GM18870 (cell line): Measurements from ENCODE around the gene ITPKC.
"Not testable (repeated sequence)": the region's sequence is repeated elsewhere in the genome, so short reads cannot be mapped to it uniquely, and the experiment has no call there.

Experiments used
- ATAC-seq: cut with Tn5 transposase; IDR thresholded peaks from one replicate; pipeline ENCODE4 v1.9.1; 2021; ENCODE audit warnings: moderate library complexity; ENCODE audit not compliant: unreplicated experiment

Gene ITPKC

DNA sequence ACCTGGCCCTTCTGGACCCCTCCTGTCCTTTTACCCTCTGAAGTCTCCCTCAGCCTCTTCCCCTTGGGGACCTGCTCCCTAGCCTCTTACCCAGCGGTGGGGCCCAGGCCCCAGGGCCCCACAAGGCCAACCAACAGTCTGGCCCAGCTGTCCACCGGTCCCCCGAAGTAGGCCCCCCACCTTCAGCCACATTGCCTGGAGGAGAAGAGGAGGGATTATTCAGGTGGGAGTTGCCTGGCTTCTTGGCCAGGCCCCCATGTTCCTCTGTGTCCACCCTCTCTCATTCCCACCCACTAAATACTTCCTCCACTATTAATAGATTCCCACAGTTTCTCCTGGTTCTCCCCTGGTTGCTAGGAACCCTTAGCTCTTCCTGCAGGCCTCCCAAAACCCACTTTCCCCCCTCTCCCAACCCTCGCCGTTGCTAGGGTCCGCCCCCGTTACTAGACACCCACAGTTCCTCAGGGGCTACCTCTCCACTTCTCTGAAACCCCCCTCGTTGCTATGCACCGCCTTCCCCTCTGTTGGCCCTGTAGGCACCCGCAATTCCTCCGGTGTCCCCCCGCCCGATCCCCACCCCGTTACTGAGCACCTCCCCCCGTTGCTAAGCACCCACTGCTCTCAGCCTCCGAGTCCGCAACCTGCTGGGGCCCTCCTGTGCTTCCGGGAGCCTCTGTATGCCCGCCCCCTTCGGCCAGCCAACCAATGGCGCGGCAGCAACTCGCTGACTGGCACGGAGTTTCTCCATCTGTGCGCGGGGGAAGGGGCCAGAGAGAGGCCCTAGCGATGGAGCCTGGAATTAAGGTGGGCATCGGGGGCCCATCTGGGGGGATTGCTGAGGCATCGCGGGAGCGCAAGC, 2.2 kb upstream of the ITPKC start:
- no peak for ATAC-seq

GRCh38 chr19:40716031-40716481, 856 bp upstream of the ITPKC start:
- no peak for ATAC-seq

DNA sequence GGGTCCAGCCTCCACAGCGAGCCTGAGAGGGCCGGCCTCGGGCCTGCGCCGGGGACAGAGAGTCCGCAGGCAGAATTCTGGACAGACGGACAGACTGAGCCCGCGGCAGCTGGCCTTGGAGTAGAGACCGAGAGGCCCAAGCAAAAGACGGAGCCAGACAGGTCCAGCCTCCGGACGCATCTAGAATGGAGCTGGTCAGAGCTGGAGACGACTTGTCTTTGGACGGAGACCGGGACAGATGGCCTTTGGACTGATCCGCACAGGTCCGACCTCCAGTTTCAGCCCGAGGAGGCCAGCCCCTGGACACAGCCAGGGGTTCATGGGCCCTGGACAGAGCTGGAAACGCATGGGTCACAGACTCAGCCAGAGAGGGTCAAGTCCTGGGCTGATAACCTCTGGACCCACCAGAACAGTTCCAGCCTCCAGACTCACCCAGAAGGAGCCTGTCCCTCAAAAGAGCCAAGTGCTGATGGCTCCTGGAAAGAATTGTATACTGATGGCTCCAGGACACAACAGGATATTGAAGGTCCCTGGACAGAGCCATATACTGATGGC, 490 bp downstream of the ITPKC start:
- no peak for ATAC-seq

DNA sequence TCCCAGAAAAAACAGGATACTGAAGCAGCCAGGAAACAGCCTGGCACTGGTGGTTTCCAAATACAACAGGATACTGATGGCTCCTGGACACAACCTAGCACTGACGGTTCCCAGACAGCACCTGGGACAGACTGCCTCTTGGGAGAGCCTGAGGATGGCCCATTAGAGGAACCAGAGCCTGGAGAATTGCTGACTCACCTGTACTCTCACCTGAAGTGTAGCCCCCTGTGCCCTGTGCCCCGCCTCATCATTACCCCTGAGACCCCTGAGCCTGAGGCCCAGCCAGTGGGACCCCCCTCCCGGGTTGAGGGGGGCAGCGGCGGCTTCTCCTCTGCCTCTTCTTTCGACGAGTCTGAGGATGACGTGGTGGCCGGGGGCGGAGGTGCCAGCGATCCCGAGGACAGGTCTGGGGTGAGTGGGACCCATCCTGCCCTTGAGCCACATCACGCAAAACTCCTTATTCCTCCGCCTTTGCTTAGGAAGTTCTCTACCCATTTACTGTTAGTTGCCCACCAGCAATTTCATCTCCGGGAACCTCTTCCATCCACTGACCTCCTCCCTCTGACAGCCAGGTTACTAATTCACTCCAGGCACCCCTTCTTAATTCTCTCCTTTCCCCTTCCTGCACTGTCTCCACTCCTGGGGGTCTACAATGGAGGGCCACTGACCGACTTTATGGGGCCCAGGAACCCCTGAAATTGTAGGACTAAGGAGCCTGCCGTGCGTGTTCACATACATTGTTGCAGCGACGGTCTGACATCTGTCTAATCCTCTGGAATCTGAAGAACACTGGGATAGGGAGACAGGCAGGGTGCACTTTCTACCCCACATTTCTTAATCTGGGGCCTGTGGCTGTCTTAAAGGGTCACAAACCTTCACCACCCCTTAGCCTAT, 1.2 kb downstream of the ITPKC start:
- no peak for ATAC-seq

DNA sequence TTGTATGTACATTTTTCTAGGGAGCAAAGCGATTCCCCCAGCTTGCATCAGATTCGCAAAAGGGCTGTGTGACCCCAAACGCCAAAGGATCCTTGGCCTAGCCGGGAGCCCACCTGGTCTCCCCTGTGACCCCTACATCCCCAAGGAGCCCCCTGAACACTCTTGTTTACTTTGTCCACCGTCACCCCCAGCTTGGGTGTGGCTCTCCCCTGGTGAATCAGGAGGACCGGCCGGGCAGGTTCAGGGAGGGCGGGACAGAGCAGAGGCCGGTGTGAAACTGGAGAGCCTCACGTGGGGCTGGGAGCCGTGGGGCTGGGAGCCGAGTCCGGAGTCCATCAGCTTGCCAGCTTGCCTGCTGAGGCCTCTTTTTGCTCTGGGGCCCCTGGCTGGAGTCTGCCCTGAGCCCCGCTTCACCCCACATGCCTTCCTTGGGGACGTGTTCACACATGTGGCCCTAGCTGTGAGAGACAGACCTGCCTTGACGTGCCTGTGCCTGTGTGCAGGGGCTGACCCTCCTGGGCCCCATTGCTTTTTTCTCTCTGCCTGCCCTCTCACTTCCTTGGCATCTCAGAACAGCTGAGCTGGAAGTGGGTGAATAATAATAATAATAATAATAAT, 2.0 kb downstream of the ITPKC start:
- no peak for ATAC-seq

DNA sequence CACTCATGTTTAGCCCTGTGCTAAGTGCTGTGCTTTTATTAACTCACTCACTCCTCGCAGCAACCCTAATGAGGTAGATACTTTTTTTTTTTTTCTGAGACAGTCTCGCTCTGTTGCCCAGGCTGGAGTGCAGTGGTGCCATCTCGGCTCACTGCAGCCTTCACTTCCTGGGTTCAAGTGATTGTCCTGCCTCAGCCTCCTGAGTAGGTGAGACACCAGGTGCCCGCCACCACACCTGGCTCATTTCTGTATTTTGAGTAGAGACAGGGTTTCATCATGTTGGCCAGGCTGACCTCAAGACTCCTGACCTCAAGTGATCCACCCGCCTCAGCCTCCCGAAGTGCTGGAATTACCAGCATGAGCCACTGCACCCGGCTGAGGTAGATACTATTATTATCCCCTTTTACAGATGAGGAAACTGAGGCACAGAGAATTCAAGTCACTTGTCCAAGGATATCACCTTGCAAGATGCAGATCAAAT, 2.5 kb downstream of the ITPKC start:
- no peak for ATAC-seq

DNA sequence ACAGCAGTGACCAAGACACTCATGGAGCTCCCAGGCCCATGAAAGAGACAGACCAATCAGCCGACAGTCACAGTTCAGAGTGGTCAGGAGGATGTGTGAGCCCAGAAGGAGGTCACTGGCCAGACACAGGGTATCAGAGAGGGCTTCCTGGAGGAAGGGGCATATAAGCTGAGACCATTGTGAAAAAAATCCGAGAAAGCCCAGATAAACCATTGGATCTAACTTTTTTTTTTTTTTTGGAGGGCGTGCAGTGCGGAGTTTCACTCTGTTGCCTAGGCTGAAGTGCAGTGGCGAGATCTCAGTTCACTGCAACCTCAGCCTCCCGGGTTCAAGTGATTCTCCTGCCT, 4.2 kb downstream of the ITPKC start:
- ATAC-seq = no peak

DNA sequence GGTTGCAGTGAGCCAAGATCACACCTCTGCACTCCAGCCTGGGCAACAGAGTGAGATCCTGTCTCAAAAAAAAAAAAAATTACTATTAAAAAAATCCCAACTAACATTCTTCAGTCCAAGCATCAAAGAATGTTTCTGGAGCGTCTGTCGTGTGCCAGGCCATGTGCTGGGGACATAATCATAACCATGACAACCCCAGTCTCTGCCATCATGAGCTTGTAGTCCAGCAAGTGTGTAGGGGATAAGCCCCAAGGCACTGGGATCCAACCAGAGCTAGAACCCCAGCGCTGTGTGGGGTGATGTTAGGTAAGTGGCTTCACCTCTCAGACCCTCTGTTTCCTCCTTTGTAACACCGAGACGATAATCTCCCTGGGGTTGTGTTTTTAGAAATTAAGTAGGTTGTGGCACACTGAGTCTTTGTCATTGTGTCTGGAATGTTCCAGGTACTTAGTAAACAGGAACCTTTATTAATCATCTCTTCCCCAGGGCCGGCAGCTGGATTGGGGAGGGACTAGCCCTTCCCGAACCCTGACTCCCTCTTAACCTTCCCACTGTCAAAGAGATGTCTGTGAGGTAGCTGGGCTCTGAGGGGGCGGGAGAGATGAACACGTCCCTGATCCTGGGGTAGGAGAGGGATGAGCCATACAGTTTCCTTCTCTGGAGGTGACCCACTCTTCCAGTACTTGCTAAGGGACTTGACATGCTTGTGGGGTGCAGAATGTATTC, 5.2 kb downstream of the ITPKC start:
- ATAC-seq = no peak

DNA sequence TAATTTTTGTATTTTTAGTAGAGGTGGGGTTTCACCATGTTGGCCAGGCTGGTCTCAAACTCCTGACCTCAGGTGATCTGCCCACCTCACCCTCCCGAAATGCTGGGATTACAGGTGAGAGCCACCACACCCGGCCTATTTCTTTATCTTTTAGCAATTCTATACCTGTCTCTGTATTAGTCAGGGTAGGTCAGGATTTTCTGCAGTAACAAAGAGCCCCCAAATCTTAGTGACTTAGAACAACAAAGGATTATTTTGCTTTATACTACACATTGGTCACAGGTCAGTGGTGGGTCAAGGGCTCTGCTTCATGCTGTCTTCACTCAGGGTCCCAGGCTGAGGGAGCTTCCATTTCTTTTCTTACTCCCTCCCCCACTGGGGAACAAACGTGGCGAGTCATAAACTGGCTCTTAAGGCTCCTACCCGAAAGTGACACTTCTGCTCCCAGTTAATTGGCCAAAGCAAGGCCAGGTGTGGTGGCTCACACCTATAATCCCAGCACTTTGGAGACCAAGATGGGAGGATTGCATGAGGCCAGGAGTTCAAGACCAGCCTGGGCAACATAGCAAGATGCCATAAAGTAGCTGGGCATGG, 6.8 kb downstream of the ITPKC start:
- no peak for ATAC-seq

DNA sequence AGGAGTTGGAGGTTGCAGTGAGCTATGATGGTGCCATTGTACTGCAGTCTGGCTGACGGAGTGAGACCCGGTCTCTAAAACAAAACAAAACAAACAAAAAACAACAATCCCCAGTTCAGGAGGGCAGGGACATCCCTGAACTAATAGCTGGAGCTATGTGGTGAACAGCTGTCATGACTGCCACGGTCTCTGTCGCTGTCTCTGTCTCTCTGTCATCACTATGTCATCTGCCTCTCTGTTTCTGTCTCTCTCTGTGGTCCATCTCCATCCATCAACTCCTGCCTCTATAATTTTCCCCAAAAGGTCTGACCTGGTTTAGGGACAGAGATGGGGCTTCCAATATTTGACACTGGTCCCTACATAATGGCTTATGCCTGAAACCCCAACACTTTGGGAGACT, 7.4 kb downstream of the ITPKC start:
- no peak for ATAC-seq

- ATAC-seq = no peak
Observed at GRCh38 chr19:40724855-40725254, 7.9 kb downstream of the ITPKC start.

DNA sequence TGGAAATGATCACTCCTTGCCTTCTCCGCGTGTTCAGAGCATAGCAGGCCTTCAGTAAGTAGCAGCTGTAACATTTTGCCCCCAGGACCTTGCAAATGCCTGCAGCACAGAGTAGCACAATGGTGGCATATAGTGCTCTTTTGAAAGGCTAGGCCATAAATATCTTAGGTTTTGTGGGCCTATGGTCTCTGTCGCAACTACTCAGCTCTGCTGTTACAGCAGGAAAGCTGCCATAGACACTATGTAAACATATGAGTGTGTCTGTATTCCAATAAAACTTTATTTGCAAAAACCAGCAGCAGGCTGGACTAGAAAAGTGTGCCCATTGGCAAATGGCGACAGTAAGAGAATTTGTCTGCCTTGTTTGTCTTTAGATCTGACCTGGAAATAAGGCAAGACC, 9.4 kb downstream of the ITPKC start:
- ATAC-seq = no peak

- ATAC-seq = not testable (repeated sequence)
Observed at GRCh38 chr19:40730065-40730464, 13.2 kb downstream of the ITPKC start.

- not testable (repeated sequence) for ATAC-seq
Observed at GRCh38 chr19:40732304-40732703, 15.4 kb downstream of the ITPKC start.

DNA sequence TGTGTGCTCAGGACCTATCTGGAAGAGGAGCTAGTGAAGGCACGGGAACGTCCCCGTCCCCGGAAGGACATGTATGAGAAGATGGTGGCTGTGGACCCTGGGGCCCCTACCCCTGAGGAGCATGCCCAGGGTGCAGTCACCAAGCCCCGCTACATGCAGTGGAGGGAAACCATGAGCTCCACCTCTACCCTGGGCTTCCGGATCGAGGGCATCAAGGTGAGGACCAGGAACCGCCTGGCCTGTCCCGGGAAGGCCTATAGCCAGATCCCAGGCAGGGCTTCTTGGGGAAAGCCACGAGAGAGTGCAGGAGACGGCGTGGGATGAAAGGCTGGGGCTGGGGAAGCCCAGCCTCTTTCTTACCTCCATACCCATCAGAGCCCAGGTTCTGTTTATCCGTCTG, 16.2 kb downstream of the ITPKC start:
- ATAC-seq = no peak

DNA sequence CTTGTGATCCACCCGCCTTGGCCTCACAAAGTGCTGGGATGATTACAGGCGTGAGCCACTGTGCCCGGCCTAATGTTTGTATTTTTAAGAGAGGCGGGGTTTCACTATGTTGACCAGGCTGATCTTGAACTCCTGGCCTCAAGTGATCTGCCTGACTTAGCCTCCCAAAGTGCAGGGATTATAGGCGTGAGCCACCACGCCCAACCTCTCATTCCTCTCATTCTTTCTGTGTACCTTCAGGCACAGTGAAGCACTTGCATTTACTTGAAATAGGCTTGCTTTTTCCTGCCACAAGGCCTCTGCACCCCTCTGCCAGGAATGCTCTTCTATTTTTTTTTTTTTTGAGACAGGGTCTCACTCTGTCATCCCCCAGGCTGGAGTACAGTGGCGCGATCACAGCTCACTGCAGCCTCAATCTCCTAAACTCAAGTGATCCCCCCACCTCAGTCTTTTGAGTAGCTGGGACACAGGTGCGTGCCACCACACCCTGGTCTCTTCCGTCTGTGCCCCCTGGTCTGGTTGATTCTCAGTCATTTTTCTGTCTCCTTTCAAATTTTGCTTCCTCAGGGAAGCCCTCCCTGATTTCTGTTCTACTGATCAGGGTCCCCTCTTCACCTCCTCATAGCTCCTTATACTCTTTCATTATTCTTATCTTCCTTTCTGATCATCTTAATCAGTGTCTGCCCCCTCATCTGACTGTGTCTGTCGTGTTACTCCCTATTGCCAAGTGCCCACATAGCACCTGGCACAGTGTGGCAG, 18.3 kb downstream of the ITPKC start:
- no peak for ATAC-seq

GRCh38 chr19:40736661-40737060, 19.7 kb downstream of the ITPKC start:
- ATAC-seq = no peak

DNA sequence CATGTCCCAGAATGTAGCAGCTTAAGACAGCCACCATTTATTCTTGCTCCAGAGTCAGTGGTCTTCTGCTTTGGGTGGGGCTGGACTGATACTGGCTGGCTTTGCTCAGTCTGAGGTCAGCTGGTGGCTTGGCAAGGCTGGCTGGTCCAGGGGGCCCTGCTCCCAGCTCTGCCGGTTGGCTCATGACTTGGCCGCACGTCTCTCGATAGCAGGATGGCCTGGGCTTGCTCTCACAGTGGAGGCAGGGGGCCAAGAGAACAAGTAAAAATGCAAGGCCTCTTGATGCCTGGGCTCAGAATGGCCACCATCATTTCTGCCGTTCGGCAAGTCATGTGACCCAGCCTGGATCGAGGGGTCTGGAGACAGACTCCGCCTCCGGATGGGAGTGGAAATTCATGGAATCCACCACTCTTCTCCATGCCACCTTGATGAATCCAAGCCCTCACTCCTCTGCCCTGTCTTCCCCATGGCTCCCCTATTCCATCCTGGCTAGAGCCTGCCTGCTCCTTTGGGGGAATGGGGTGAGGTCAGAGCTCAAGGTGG, 20.3 kb downstream of the ITPKC start:
- ATAC-seq = no peak
